Measurements from ENCODE around the gene METTL6.

The METTL6 gene

GRCh38 chr3:15427182-15427880, at the start of gene METTL6, which contains the start of gene EAF1:
TSS of gene METTL6 (minus strand) at chr3:15427544. CDS start at chr3:15426511, 1,033 bp downstream.
TSS of gene EAF1 (plus strand) at chr3:15427598. CDS start at chr3:15427780, 182 bp downstream.
- no peaks in the 10 kb centered on the region for H3K9me3 ChIP-seq (ENCODE audit: low read length)
- peak within 1 kb of the TSS; percentile 83 for H3K9ac ChIP-seq (ENCODE audit: low read length)
- H2AFZ ChIP-seq (ENCODE audit: low read length), result no peak within 1 kb of the TSS
- no peaks in the 10 kb centered on the region for H3K27me3 ChIP-seq (ENCODE audit: insufficient read depth, low read length)
- peaks cover 37% of the 10 kb centered on the region for H3K4me1 ChIP-seq (ENCODE audit: insufficient read depth, low read length, severe bottlenecking)
- H4K20me1 ChIP-seq (ENCODE audit: insufficient read depth, low read length), result no peaks in the 10 kb centered on the region
- peak within 1 kb of the TSS; percentile 70 for H3K4me2 ChIP-seq (ENCODE audit: low read length)
- TF ChIP-seq CTCF (IDR thresholded peaks at IDR 0.05; ENCODE audit: low read length), result peak; percentile 23; the same call in 1 of the 2 replicates
- TF ChIP-seq EZH2 (IDR thresholded peaks at IDR 0.05; ENCODE audit: borderline replicate concordance, low read length), result no peak
- no peaks in the 10 kb centered on the region for H3K9me2 ChIP-seq (ENCODE audit: low read depth, low read length)
- peaks cover 32% of the 10 kb centered on the region for H3K79me2 ChIP-seq (ENCODE audit: insufficient read depth, low read length)
- H3K27ac ChIP-seq (ENCODE audit: low read depth, low read length, poor library complexity, severe bottlenecking), result peak within 1 kb of the TSS; percentile 31
- peaks cover 41% of the 10 kb centered on the region for H3K36me3 ChIP-seq (ENCODE audit: insufficient read depth, low read length)
- H3K4me3 ChIP-seq (ENCODE audit: low read depth, low read length, poor library complexity, severe bottlenecking), result peak within 1 kb of the TSS; percentile 95
- no peaks in the 10 kb centered on the region for H3F3A ChIP-seq (ENCODE audit: insufficient read depth, low read length)

- Histone ChIP-seq H3K9me3 (ENCODE audit: low read length) (no peaks in the 10 kb centered on the region), H3F3A (ENCODE audit: insufficient read depth, low read length) (no peaks in the 10 kb centered on the region), H3K9me2 (ENCODE audit: low read depth, low read length) (no peaks in the 10 kb centered on the region), H3K4me2 (ENCODE audit: low read length) (no peak overlapping the region), H4K20me1 (ENCODE audit: insufficient read depth, low read length) (no peaks in the 10 kb centered on the region), H3K4me3 (ENCODE audit: low read depth, low read length, poor library complexity, severe bottlenecking) (no peak overlapping the region), H3K36me3 (ENCODE audit: insufficient read depth, low read length) (no peaks in the 10 kb centered on the region), H3K27ac (ENCODE audit: low read depth, low read length, poor library complexity, severe bottlenecking) (no peak overlapping the region), H3K4me1 (ENCODE audit: insufficient read depth, low read length, severe bottlenecking) (no peaks in the 10 kb centered on the region), H3K27me3 (ENCODE audit: insufficient read depth, low read length) (no peaks in the 10 kb centered on the region), H3K79me2 (ENCODE audit: insufficient read depth, low read length) (no peaks in the 10 kb centered on the region), H3K9ac (ENCODE audit: low read length) (no peak overlapping the region), H2AFZ (ENCODE audit: low read length) (no peak overlapping the region)
- TF ChIP-seq CTCF (IDR thresholded peaks at IDR 0.05; ENCODE audit: low read length) (no peak), EZH2 (IDR thresholded peaks at IDR 0.05; ENCODE audit: borderline replicate concordance, low read length) (no peak)
These were observed 49.0 kb upstream of the METTL6 start for GRCh38 chr3:15476378-15476777.

GRCh38 chr3:15475161-15475560, 47.8 kb upstream of the METTL6 start:
- Histone ChIP-seq H3K4me1 (ENCODE audit: insufficient read depth, low read length, severe bottlenecking) (no peaks in the 10 kb centered on the region), H3K9me2 (ENCODE audit: low read depth, low read length) (no peaks in the 10 kb centered on the region), H3K27me3 (ENCODE audit: insufficient read depth, low read length) (no peaks in the 10 kb centered on the region), H3K9me3 (ENCODE audit: low read length) (no peaks in the 10 kb centered on the region), H3K36me3 (ENCODE audit: insufficient read depth, low read length) (no peaks in the 10 kb centered on the region), H3K4me3 (ENCODE audit: low read depth, low read length, poor library complexity, severe bottlenecking) (no peak overlapping the region), H3K9ac (ENCODE audit: low read length) (no peak overlapping the region), H3K27ac (ENCODE audit: low read depth, low read length, poor library complexity, severe bottlenecking) (no peak overlapping the region), H3K79me2 (ENCODE audit: insufficient read depth, low read length) (no peaks in the 10 kb centered on the region), H3K4me2 (ENCODE audit: low read length) (no peak overlapping the region), H2AFZ (ENCODE audit: low read length) (no peak overlapping the region), H4K20me1 (ENCODE audit: insufficient read depth, low read length) (no peaks in the 10 kb centered on the region), H3F3A (ENCODE audit: insufficient read depth, low read length) (no peaks in the 10 kb centered on the region)
- TF ChIP-seq CTCF (IDR thresholded peaks at IDR 0.05; ENCODE audit: low read length) (no peak), EZH2 (IDR thresholded peaks at IDR 0.05; ENCODE audit: borderline replicate concordance, low read length) (no peak)

Data from OCI-LY1 (cell line).